ENCODE measurements around the gene BICRAL.
"Not testable (repeated sequence)": the region's sequence is repeated elsewhere in the genome, so short reads cannot be mapped to it uniquely, and the experiment has no call there.

BICRAL gene

GRCh38 chr6:42805297-42805861, 23.5 kb downstream of the BICRAL start:
- no peak for DNase-seq

GRCh38 chr6:42806359-42806758, 24.5 kb downstream of the BICRAL start:
- not testable (repeated sequence) for DNase-seq

GRCh38 chr6:42808492-42809483, 26.9 kb downstream of the BICRAL start:
- DNase-seq = peak; percentile 50

- no peak for DNase-seq
Observed at GRCh38 chr6:42813074-42813645, 31.3 kb downstream of the BICRAL start.

GRCh38 chr6:42813906-42814444, 32.1 kb downstream of the BICRAL start:
- no peak for DNase-seq

- DNase-seq = not testable (repeated sequence)
Observed at GRCh38 chr6:42815726-42816125, 33.9 kb downstream of the BICRAL start.

- DNase-seq = no peak
Observed at GRCh38 chr6:42817907-42818306, 36.1 kb downstream of the BICRAL start.

- no peak for DNase-seq
Observed at GRCh38 chr6:42818416-42818815, 36.6 kb downstream of the BICRAL start.

- no peak for DNase-seq
Observed at GRCh38 chr6:42818878-42819277, 37.0 kb downstream of the BICRAL start.

- DNase-seq = no peak
Observed at GRCh38 chr6:42819803-42820511, 38.1 kb downstream of the BICRAL start.

GRCh38 chr6:42820512-42821340, 38.9 kb downstream of the BICRAL start:
- DNase-seq = peak; percentile 77

- no peak for DNase-seq
Observed at GRCh38 chr6:42821341-42821668, 39.5 kb downstream of the BICRAL start.

- DNase-seq = no peak
Observed at GRCh38 chr6:42821846-42822245, 40.0 kb downstream of the BICRAL start.

- no peak for DNase-seq
Observed at GRCh38 chr6:42829561-42830092, 47.8 kb downstream of the BICRAL start.

GRCh38 chr6:42831237-42831636, 49.4 kb downstream of the BICRAL start:
- DNase-seq = no peak

GRCh38 chr6:42834056-42834455, 52.2 kb downstream of the BICRAL start:
- no peak for DNase-seq

- no peak for DNase-seq
Observed at GRCh38 chr6:42841844-42842584, 60.2 kb downstream of the BICRAL start.

GRCh38 chr6:42845327-42845694, 63.5 kb downstream of the BICRAL start:
- no peak for DNase-seq

GRCh38 chr6:42846505-42846904, 64.7 kb downstream of the BICRAL start:
- no peak for DNase-seq

GRCh38 chr6:42848700-42849099, 66.8 kb downstream of the BICRAL start:
- no peak for DNase-seq

- DNase-seq = no peak
Observed at GRCh38 chr6:42851599-42851998, 69.7 kb downstream of the BICRAL start.

Data from right forelimb (tissue), 1 donor.